ENCODE data around the gene DUSP2. TPM values are rescaled to one million over a fixed set of nuclear protein-coding genes. Genes with fewer than 3 reads are reported as not detected.
"Not testable (repeated sequence)": the region's sequence is repeated elsewhere in the genome, so short reads cannot be mapped to it uniquely, and the experiment has no call there.

DUSP2 gene
- total RNA-seq, 1 donor from 2014 or later: 8.0 TPM

- no peak for DNase-seq
Measured at GRCh38 chr2:96163415-96163767, 18.2 kb upstream of the DUSP2 start.

GRCh38 chr2:96161898-96162297 lies 16.7 kb upstream of the DUSP2 start:
- no peak for DNase-seq

GRCh38 chr2:96160366-96160765 lies 15.1 kb upstream of the DUSP2 start:
- DNase-seq: not testable (repeated sequence)

GRCh38 chr2:96159084-96159830 lies 14.0 kb upstream of the DUSP2 start:
- DNase-seq: no peak

- DNase-seq: no peak
Measured at GRCh38 chr2:96158554-96158940, 13.3 kb upstream of the DUSP2 start.

- DNase-seq: no peak
Measured at GRCh38 chr2:96157649-96158553, 12.7 kb upstream of the DUSP2 start.

GRCh38 chr2:96156926-96157648 lies 11.8 kb upstream of the DUSP2 start:
- no peak for DNase-seq

- no peak for DNase-seq
Measured at GRCh38 chr2:96156011-96156820, 11.0 kb upstream of the DUSP2 start.

GRCh38 chr2:96154506-96155380 lies 9.5 kb upstream of the DUSP2 start:
- DNase-seq: no peak

- no peak for DNase-seq
Measured at GRCh38 chr2:96153991-96154431, 8.8 kb upstream of the DUSP2 start.

- no peak for DNase-seq
Measured at GRCh38 chr2:96153291-96153713, 8.1 kb upstream of the DUSP2 start.

- no peak for DNase-seq
Measured at GRCh38 chr2:96152304-96153161, 7.3 kb upstream of the DUSP2 start.

GRCh38 chr2:96151595-96152303 lies 6.5 kb upstream of the DUSP2 start:
- DNase-seq: no peak

GRCh38 chr2:96150791-96151594 lies 5.8 kb upstream of the DUSP2 start:
- DNase-seq: no peak

GRCh38 chr2:96150007-96150640 lies 4.9 kb upstream of the DUSP2 start:
- DNase-seq: no peak

GRCh38 chr2:96148410-96149217 lies 3.4 kb upstream of the DUSP2 start:
- peak; percentile 83 for DNase-seq

Measured in tongue (tissue), 2 donors.